AG10803 (cell line): ENCODE results near the gene ATAD5.

Source experiments
- DNase-seq: peaks from one replicate; pipeline ENCODE4 v3.0.0; 2010; ENCODE audit warnings: low read depth
- H3K4me3 ChIP-seq: 2 replicates; pipeline ENCODE4 v1.5.1; 2011; ENCODE audit warnings: mild to moderate bottlenecking, low read length, control low read depth
- TF ChIP-seq, protein P1 (sequence below): conservative IDR thresholded peaks from 2 replicates; pipeline ENCODE4 v1.5.1; 2011; ENCODE audit warnings: mild to moderate bottlenecking, low read length, control low read depth, inconsistent platforms

Gene ATAD5

DNA sequence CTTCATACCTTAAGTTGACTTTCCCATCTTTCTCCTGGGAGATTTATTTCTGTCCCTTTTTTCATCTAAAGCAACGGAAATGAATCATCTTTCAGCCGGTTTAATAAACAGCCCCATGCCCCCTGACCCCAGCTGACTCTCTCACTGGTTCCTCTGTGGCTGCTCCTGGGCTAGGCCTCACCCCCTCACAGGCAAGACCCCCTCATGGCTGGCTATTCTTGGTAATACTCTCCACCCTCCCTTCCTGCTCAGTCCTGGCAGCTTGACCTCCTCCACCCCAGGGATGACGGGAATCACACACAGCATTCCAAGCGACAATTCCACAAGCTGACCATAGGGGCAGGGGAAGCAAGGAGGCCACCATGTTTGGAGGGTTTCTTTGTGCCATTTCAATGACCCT, 88.5 kb downstream of the ATAD5 start:
- TF ChIP-seq, protein P1, sequence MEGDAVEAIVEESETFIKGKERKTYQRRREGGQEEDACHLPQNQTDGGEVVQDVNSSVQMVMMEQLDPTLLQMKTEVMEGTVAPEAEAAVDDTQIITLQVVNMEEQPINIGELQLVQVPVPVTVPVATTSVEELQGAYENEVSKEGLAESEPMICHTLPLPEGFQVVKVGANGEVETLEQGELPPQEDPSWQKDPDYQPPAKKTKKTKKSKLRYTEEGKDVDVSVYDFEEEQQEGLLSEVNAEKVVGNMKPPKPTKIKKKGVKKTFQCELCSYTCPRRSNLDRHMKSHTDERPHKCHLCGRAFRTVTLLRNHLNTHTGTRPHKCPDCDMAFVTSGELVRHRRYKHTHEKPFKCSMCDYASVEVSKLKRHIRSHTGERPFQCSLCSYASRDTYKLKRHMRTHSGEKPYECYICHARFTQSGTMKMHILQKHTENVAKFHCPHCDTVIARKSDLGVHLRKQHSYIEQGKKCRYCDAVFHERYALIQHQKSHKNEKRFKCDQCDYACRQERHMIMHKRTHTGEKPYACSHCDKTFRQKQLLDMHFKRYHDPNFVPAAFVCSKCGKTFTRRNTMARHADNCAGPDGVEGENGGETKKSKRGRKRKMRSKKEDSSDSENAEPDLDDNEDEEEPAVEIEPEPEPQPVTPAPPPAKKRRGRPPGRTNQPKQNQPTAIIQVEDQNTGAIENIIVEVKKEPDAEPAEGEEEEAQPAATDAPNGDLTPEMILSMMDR: no peak
- DNase-seq: no peak
- no peak overlapping the region for H3K4me3 ChIP-seq

DNA sequence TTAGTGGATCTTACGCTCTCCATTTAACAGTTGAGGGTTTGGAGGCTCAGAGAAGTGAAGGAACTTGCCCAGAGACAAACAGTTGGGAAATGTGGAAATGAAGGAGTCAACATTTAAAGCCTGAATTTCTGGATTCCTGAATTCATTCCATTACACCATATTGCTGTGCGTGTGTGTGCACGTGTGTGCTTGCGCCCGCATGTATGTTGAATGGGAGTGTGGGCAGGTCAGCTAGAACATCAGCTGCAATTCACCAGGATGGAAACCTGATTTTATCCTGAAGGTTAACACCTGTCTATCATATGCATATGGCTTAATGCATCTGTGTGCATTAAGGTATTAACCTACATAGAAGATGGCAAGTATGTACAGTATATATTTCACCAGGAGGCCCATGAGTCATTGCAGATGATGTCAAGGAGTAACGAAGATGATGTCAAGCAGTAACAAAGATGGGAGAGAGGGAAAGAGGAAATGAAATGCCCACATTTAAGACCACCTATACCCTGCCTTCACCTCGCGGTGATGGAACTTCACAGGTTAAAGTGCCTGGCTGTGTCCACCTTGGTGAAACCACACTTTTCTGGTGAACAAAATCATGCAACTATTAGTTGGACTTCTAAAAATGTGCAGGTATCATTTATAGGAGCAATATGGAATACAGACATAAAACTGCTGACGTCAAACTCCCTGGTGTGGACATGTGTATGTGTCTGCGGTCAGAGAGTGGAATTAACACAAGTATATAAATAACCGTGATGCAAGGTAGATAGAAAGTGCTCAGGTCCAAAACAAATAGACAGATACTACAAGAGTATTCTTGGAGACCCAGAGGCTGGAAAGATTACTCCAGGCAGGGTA, 89.1 kb downstream of the ATAD5 start:
- DNase-seq: no peak
- TF ChIP-seq, protein P1: no peak
- H3K4me3 ChIP-seq: no peak overlapping the region

DNA sequence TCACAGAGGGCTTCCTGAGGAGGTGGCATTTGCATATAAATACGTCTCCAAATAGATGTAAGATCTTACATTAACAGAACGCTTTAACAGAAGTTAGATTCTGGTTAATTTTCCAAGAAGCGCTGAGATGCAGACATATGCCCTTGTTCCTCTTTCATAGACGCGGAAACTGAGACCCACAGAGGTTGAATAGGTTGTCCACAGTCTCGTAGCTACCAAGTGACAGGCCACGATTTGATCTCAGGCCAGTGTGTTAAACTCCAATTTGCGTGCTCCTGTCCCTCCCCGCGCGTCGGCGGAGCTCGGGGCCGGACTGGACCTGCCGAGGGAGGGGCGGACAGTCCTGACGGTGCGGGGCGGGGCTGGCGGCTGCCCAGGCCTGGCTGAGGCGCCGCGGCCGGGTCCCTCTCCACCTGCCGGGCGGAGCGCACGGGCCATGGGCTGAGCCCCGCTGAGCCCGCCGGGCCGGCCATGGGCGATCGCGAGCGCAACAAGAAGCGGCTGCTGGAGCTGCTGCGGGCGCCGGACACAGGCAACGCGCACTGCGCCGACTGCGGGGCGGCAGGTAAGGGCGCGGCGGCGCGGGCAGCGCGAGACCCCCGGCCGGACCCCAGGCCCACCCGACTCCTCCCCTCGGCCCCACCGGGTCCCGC, 89.9 kb downstream of the ATAD5 start, which contains the start of gene ADAP2:
Gene ADAP2 (plus strand): TSS at position 402 of the 653 bp plus-strand sequence. CDS start 70 bp downstream, at position 472.
- DNase-seq: no peak

DNA sequence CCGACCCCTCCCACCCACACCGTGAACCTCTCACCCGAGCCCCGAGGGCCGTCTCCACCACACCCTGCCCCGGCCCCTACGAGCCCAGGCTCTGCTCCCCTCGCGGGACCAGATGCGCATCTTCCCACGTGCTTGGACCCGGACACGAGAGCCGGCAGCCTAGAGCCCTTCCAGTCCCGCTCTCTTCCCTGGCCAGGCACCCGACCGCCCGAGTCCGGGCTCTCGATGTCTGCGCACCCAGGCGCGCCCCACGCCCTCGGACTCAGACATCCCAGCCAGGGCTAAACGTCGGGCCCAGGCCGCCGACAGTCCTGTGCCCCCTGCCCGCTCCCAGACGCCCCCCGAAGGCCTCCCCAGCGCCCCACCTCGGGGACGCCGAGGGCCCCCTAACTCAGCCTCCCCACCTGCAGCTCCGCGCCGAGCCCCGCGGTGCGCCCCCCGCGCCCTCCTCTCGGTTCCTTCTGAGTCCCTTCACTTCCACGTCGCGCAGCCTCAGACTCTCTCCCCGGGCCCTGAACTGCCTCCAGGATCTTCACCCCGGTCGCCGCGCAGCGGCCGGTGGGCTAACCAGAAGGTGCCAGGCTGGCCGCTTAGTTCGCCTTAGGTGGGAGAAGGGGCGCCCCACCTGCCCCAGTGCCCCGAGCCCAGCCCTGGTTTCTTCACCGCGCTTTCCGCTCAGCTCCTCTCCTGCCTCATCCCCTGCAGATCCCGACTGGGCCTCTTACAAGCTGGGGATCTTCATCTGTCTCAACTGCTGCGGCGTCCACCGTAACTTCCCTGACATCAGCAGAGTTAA, 90.7 kb downstream of the ATAD5 start:
- DNase-seq: no peak
- TF ChIP-seq, protein P1: no peak
- no peak overlapping the region; the same call in 1 of the 2 replicates for H3K4me3 ChIP-seq

More for the DNA sequence above, 89.9 kb downstream of the ATAD5 start, which contains the start of gene ADAP2:
- H3K4me3 ChIP-seq: no peak within 1 kb of the TSS; the same call in 1 of the 2 replicates
- TF ChIP-seq, protein P1: no peak

DNA sequence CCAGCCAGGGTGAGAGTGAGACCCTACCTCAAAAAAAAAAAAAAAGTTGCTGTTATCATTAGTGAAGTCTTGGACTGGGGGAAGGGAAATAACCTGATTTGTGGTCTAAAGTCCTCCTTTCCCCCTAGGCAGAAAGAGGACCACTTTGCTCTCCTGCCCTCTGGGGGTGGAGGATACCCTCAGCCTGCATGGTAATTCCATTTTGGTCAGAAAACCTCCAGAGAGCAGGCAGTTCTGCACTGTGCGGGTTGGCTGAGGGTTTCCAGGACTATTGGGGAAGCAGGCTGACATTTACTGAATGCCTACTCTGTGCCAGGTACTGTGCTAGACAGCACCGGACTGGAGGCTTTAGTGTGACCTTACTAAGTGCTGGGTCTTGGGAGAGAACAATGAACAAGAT, 92.6 kb downstream of the ATAD5 start:
- no peak overlapping the region for H3K4me3 ChIP-seq
- no peak for DNase-seq
- TF ChIP-seq, protein P1: no peak

DNA sequence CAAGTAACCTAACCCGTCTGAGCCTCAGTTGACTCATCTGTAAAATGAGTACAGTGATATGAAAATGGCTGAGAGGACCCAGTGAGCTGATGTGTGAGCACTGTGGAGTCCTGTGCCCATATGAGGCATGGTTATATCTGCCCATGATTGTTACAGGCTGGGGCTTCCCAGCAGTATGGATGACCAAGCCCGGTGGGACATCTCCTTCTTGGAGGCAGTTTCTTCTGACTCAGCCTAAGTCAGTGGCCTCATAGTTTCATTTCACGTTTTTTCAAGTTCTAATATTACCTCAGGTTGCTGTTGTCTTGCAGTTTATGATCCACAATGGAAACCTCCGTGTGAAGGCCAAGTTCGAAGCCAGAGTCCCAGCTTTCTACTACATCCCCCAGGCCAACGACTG, 94.8 kb downstream of the ATAD5 start:
- DNase-seq: no peak
- H3K4me3 ChIP-seq: no peak overlapping the region
- TF ChIP-seq, protein P1: no peak
